Measurements from ENCODE around the gene UCK2.
A peak's percentile ranks its signal among the peaks of the same experiment; 100 is the strongest.

Gene UCK2

GRCh38 chr1:165829888-165830287 is 2.5 kb downstream of the UCK2 start:
- Histone ChIP-seq H3K27me3 (ENCODE audit: control insufficient read depth, low read length) (no peaks in the 10 kb centered on the region), H3K79me2 (ENCODE audit: control insufficient read depth, low read length) (peaks cover 76% of the 10 kb centered on the region), H3K4me1 (ENCODE audit: control insufficient read depth, low read length) (peaks cover 17% of the 10 kb centered on the region), H3K36me3 (ENCODE audit: control insufficient read depth, low read length) (no peaks in the 10 kb centered on the region), H3K9me2 (replicated peaks; ENCODE audit: control insufficient read depth, low read length) (no peaks in the 10 kb centered on the region), H4K20me1 (ENCODE audit: control insufficient read depth, insufficient read depth, low read depth, low read length) (peaks cover 8% of the 10 kb centered on the region; the same call in 1 of the 2 replicates), H3K9me3 (ENCODE audit: control insufficient read depth, insufficient read depth, low read length) (no peaks in the 10 kb centered on the region), H3K4me2 (ENCODE audit: low read length) (peak overlapping the region; percentile 78), H3K4me3 (ENCODE audit: low read length) (peak overlapping the region; percentile 81), H3F3A (ENCODE audit: control insufficient read depth, insufficient read depth) (peaks cover 6% of the 10 kb centered on the region; the same call in 1 of the 2 replicates), H3K27ac (ENCODE audit: low read depth, low read length) (no peak overlapping the region)
- TF ChIP-seq EZH2phosphoT487 (IDR thresholded peaks at IDR 0.05; ENCODE audit: borderline replicate concordance, low read length), result no peak
- no peak for TF ChIP-seq CTCF (IDR thresholded peaks at IDR 0.05; ENCODE audit: low read depth, low read length, poor library complexity, severe bottlenecking)

- Histone ChIP-seq H3K4me3 (ENCODE audit: low read length) (no peak overlapping the region), H3K4me1 (ENCODE audit: control insufficient read depth, low read length) (peaks cover 17% of the 10 kb centered on the region), H3K36me3 (ENCODE audit: control insufficient read depth, low read length) (no peaks in the 10 kb centered on the region), H3F3A (ENCODE audit: control insufficient read depth, insufficient read depth) (peaks cover 4% of the 10 kb centered on the region; the same call in 1 of the 2 replicates), H3K9me2 (replicated peaks; ENCODE audit: control insufficient read depth, low read length) (no peaks in the 10 kb centered on the region), H3K9me3 (ENCODE audit: control insufficient read depth, insufficient read depth, low read length) (no peaks in the 10 kb centered on the region), H3K27ac (ENCODE audit: low read depth, low read length) (no peak overlapping the region), H3K4me2 (ENCODE audit: low read length) (no peak overlapping the region), H4K20me1 (ENCODE audit: control insufficient read depth, insufficient read depth, low read depth, low read length) (peaks cover 9% of the 10 kb centered on the region; the same call in 1 of the 2 replicates), H3K27me3 (ENCODE audit: control insufficient read depth, low read length) (no peaks in the 10 kb centered on the region), H3K79me2 (ENCODE audit: control insufficient read depth, low read length) (peaks cover 88% of the 10 kb centered on the region)
- no peak for TF ChIP-seq EZH2phosphoT487 (IDR thresholded peaks at IDR 0.05; ENCODE audit: borderline replicate concordance, low read length)
- TF ChIP-seq CTCF (IDR thresholded peaks at IDR 0.05; ENCODE audit: low read depth, low read length, poor library complexity, severe bottlenecking), result no peak
These were observed 3.7 kb downstream of the UCK2 start for GRCh38 chr1:165831146-165831545.

GRCh38 chr1:165832902-165833301 is 5.5 kb downstream of the UCK2 start:
- H3K4me2 ChIP-seq (ENCODE audit: low read length), result no peak overlapping the region
- no peak overlapping the region for H3K4me3 ChIP-seq (ENCODE audit: low read length)
- H3K27ac ChIP-seq (ENCODE audit: low read depth, low read length), result no peak overlapping the region
- H3K9me2 ChIP-seq (replicated peaks; ENCODE audit: control insufficient read depth, low read length), result no peaks in the 10 kb centered on the region
- H3K27me3 ChIP-seq (ENCODE audit: control insufficient read depth, low read length), result no peaks in the 10 kb centered on the region
- peaks cover 8% of the 10 kb centered on the region for H3K36me3 ChIP-seq (ENCODE audit: control insufficient read depth, low read length)
- H3K9me3 ChIP-seq (ENCODE audit: control insufficient read depth, insufficient read depth, low read length), result no peaks in the 10 kb centered on the region
- TF ChIP-seq EZH2phosphoT487 (IDR thresholded peaks at IDR 0.05; ENCODE audit: borderline replicate concordance, low read length), result no peak
- peaks cover 98% of the 10 kb centered on the region for H3K79me2 ChIP-seq (ENCODE audit: control insufficient read depth, low read length)
- H3K4me1 ChIP-seq (ENCODE audit: control insufficient read depth, low read length), result peaks cover 9% of the 10 kb centered on the region
- H3F3A ChIP-seq (ENCODE audit: control insufficient read depth, insufficient read depth), result no peaks in the 10 kb centered on the region
- peaks cover 19% of the 10 kb centered on the region; the same call in 1 of the 2 replicates for H4K20me1 ChIP-seq (ENCODE audit: control insufficient read depth, insufficient read depth, low read depth, low read length)

- TF ChIP-seq EZH2phosphoT487 (IDR thresholded peaks at IDR 0.05; ENCODE audit: borderline replicate concordance, low read length) (no peak), CTCF (IDR thresholded peaks at IDR 0.05; ENCODE audit: low read depth, low read length, poor library complexity, severe bottlenecking) (no peak)
- Histone ChIP-seq H3K4me2 (ENCODE audit: low read length) (no peak overlapping the region), H3F3A (ENCODE audit: control insufficient read depth, insufficient read depth) (no peaks in the 10 kb centered on the region), H3K27ac (ENCODE audit: low read depth, low read length) (no peak overlapping the region), H4K20me1 (ENCODE audit: control insufficient read depth, insufficient read depth, low read depth, low read length) (peaks cover 23% of the 10 kb centered on the region; the same call in 1 of the 2 replicates), H3K27me3 (ENCODE audit: control insufficient read depth, low read length) (no peaks in the 10 kb centered on the region), H3K9me2 (replicated peaks; ENCODE audit: control insufficient read depth, low read length) (no peaks in the 10 kb centered on the region), H3K9me3 (ENCODE audit: control insufficient read depth, insufficient read depth, low read length) (no peaks in the 10 kb centered on the region), H3K4me1 (ENCODE audit: control insufficient read depth, low read length) (peaks cover 9% of the 10 kb centered on the region), H3K79me2 (ENCODE audit: control insufficient read depth, low read length) (peaks cover 99% of the 10 kb centered on the region), H3K4me3 (ENCODE audit: low read length) (no peak overlapping the region), H3K36me3 (ENCODE audit: control insufficient read depth, low read length) (peaks cover 8% of the 10 kb centered on the region)
These were observed 5.9 kb downstream of the UCK2 start for GRCh38 chr1:165833358-165833757.
